Inflammatory macrophage treated with lipopolysaccharide for 4 hours (primary cell): Measurements from ENCODE around the gene RAB30.
"Not testable (repeated sequence)": the region's sequence is repeated elsewhere in the genome, so short reads cannot be mapped to it uniquely, and the experiment has no call there.

Experiments used
- DNase-seq: peaks from one replicate; pipeline ENCODE4 v3.0.0-alpha.2; 2020

Gene RAB30

DNA sequence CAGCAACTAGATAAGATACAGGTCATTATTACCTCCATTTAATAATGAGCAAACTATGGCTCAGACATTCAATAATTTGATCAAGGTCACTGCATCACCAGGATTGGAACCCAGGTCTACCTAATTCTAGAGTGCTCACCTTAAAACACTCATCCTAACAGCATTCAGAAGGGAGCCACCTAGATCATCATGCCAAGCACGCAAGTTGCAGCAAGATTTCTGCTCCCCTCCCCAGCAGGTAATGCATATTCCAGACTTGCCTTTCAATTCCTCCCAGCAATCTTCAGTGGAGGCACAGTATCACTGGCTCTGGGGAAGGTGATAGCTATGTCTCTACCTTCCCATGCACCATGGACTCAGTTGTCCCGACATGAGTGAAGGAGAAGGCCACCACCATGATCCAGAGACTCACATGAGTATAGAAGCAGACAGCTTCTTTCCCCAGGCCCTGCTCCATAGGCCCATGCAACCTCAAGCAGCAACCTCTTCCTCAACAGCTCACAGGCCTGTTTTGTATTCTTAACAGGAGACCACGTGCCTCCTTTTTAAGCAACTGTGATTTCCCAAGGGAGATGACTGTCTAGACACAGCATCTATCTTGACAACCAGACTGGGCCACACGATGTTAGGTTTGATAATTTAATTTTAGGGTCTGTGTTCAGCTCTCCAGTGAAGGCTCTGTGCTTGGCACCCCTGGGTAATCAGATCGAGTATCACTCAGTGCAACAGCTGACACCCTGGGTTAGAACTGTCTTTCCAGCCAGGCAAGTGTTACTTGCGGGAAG, 36.4 kb downstream of the RAB30 start:
- DNase-seq, result no peak

DNA sequence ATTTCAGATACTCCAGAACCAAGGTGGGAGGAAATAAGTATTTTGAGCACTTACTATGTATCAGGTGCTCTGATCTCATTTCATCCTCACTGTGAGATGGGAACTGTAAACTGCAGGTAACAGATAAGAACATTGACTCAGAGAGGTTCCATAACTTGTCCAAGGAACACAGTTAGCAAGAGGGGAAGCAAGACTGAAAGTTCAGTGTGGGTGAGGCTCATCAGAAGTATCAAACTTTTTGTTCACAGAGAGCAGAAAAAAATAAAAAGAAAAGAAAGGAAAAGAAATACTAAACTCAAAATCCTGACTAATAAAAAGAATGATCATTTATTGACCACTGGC, 37.1 kb downstream of the RAB30 start:
- DNase-seq, result no peak

DNA sequence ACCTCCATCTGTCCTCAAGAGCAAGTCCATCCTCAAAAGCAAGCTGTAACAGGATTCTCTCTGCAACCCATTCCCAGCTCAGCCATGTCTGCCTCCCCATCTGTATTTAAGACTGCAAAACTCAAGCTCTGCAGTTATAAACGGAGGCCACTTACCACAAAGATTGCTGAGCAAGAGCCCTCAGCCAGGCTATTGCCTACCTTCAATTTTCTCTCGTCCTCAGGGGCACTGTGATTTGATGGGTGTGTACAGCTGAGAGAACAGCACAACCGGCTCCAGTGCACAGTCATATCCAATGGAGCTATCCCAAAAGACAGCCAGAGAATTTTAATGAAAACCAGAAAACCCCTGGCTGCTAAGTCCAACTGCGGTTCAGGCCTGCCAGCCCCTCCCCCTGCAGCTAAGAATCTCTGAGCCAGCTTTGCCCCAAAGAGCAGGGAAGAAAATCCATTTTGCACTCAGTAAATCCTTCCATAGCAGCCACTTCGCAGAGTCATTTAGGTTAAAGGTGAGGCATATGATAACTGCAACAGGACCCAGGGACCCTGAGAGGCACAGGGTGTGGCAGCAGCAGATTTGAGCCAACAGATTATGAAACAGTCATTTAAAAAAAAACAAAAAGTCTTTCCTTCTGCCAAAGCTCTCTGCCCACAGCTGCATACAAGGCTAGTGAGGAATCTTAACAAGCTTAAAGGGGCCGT, 37.6 kb downstream of the RAB30 start:
- DNase-seq, result no peak

DNA sequence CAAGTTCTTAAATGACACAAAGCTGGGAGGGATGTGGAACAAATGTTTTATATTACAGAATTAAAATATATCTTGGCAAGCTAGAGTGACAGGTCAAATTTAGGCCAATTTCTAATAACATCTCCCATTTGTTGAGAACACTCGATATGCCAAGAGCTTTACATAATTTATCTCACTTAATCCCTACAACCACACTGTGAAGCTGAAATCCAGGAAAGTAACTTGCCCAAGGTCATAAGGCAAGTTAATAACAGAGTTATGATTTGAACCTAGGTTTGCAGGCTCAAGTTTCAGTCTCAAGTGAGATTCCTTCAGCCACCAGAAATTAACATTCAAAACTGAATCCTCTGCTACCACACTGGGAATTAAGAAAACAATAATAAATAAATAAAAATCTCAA, 38.3 kb downstream of the RAB30 start:
- no peak for DNase-seq

DNA sequence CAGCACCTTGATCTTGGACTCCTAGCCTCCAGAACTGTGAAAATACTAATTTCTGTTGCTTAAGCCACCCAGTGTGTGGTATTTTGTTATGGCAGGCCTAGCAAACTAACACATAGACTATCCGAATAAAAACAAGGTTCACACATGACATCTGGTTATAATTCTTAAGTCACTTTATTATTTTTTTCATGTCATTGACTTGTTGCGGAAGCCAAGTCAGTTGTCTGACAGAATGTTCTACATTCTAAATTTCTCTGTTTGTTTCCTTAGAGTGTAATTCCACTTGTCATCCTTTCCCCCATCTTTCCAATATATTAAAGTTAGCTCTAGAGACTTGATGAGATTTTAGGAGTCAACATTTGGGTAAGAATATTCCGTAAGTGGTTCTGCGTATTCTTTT, 40.6 kb downstream of the RAB30 start:
- DNase-seq, result no peak

DNA sequence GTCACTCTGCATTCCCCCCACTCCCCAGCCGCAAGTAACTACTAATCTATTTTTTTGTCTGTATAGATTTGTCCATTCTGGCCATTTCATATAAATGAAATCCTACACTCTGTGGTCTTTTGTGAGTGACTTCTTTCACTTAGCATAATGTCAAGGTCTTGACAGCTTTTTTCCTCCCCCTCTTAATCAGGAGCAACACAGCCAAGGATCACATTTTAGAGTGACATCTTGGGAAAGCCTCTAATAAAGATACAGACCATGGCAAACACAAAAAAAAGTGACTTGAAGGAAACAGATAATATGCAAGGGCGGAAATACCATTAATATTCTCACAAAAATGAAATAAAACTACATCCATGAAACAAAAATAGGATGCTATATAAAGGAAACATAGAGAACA, 43.9 kb downstream of the RAB30 start:
- no peak for DNase-seq

DNA sequence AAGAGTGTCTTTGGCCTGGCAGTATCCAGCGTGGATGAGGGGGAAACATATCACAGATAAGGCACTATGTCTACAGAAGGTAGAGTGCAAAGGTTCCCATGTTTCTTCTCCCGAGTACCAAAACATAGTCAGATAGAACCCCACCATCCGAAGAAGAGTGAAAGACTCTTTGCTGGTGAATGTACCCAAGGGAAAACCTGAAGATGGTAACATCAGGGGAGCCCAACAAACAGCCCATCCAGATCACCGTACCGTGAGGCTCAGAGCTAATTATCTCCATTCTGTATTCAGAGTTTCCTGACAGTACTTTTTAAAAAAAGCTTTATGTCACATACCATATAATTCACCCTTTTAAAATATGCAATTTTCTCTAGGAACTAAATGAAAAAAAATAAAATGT, 44.4 kb downstream of the RAB30 start:
- no peak for DNase-seq

DNA sequence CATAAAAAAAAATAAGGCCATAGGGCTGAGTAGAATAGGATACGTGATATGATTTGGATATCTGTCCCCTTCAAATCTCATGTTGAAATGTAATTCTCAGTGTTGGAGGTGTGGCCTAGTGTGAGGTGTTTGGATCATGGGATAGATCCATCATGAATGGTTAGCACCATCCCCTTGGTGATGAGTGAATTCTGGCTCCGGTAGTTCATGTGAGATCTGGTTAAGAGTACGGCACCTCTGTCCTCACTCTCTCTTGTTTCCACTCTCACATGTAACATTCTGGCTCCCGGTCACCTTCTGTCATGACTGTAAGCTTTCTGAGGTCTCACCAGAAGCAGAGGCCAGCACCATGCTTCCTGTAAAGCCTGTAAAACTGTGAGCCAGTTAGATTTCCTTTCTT, 45.5 kb downstream of the RAB30 start:
- DNase-seq, result no peak

DNA sequence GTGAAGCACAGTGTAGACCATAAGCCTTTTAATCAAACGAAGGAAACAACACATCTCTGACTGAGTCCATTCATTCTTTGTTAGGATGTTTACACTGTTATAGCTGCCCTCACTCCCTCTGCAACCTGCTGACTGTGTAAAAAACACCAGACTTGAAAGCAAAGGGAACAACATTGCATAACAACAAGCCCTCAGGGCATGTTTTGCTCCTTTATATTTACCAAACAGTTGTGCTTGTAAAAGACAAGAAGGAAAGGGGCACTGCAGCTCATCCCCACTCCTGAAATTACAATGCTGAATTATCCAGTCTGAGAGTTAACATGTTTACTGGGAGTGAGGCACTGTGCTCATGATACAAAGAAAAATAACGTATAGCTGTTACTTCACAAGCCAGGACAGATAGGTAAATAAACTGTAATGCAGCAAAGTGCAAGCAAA, 46.4 kb downstream of the RAB30 start:
- DNase-seq, result no peak

DNA sequence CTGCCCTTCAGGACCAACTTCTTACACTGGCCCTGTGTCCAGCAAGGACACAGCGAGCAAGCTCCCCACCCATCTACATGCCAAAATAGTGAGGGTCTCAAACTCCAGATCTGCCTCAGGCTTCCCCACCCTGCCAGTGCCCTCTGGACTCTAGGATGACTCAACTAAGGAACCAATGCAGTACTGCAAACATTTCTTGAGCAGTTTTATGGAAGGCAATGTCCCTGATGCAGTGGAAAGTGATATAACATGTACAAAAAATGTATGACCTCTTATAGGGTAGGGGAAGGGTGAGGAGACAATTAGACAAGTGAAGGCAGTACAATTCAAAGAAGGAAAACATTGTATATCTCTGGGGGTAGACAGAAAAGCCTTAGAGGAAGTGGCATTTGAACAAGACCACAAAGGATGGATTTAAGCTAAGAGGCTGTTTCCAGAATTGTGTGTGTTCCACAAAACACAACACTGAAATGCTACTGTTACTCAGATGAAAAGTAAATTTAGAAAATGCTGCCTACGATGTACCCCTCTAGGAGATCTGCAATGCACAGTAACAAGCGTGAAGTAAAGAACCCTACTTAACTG, 47.3 kb downstream of the RAB30 start:
- DNase-seq, result no peak

DNA sequence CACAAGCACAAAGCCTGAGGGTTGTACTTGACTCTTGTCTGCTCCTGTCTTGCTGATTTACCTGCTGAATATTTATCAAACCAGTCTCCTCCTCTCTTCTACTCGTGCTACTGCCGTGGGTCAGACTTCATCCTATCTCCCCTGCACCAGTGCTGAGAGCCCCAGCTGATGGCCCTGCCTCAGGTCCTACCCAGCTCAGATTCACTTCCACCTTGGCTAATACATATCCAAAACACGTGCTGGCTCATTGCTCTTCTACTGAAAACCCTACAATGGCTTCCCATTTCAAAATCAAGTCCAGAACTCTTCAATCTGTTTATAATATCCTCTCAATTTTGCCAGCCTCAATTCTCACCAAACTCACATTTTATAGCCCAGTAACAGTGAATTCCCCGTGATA, 48.3 kb downstream of the RAB30 start:
- no peak for DNase-seq

DNA sequence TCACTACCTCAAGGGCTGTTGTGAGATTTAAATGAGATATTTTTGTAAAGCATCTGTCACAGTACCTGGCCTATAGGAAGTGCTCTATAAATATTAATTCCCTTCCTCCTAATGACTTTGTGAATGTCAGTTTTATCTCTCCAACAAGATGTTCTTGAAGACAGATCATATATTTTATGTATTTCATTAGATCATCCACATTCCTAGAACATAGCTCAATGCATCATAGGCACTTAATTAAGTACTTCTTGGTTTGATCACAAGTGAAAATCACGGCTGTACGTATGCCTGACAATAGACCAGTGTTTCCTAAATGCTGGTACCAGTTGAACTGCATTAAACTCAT, 49.9 kb downstream of the RAB30 start:
- DNase-seq, result no peak

DNA sequence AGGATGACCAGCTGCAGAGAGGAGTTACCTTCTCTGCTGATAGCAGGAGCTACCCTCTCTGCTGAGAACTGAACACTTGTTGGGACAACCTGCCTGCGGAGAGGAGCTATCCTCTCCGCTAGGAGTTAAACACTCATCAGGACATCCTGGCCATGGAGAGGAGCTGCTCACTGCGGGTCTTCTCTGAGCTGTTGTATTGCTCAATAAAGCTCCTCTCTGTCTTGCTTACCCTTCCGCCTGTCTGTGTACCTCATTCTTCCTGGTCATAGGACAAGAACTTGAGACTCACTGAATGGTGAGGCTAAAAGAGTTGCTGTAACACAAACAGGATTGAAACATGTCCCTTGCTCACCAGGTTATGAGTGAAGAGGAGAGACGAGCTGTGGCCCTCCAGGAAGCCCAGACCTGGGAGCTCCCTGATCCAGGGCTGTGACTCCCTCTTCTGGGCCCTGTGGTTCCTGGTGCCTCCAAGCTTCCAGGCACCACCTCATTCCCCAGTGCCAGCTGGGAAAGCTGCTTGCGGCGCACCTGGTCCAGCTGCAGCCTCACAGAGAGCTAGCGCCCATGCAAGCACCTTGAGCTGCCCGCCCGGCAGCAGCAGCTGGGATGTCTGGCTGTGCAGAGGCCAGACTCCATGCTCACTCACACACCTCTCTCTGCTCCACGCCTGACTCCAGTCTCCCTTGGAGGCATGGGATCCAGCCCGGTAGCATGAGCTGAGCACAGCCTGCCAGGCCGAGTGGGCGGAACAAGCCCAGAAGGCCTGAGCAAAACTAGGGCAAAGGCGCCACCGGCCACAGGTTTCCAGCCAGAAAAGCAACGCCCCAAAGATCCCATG, 50.5 kb downstream of the RAB30 start:
- no peak for DNase-seq

DNA sequence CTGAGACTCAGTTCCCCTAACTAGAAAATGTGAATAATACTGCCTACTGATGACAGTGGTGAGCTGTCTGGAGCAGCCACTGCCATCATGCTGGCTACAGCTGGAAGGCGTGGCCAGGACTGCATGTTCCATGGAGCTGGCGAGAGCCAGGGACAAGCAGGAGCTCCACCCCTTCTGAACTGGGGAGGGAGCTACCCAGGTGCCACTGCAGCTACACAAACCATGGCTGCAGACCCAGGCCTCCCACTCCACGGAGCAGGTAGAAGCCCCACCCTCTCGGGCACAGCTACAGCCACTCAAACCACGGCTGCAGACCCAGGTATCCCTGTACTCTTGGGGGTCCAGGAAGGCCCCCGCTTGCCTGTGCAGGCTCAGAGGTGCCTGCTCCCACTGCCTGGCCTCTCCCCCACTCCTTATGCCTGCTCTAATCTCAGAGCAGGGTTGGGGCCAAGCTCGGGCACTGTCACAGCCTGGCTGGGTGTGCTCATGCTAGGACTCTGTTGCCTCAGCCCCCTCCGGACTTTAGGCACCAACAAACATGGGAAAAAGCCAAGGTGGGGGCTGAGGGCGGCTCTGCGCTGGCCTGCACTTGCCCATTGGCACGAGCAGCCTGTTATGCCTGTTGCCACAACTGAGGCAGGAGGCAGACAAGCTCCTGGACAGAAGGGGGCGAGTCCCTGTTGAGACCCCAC, 51.7 kb downstream of the RAB30 start:
- DNase-seq, result no peak

DNA sequence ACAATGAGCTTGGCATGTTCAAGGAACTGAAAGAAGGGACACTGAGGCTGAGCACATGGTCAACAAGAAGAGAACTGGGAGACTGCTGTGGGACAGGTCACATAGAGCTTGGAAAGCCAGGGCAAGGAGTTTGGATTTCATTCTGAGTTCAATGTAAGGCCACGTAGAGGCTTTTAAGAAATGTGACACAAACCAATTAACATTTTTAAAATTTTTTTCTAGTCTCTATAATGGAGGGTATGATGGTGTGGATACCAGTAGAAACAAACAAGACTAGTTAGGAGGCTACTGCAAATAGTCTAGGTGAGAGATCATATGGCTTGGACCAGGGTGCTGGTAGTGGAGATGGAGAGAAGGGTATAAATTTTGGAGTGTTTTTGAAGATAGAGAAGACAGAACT, 56.7 kb downstream of the RAB30 start:
- DNase-seq, result no peak

DNA sequence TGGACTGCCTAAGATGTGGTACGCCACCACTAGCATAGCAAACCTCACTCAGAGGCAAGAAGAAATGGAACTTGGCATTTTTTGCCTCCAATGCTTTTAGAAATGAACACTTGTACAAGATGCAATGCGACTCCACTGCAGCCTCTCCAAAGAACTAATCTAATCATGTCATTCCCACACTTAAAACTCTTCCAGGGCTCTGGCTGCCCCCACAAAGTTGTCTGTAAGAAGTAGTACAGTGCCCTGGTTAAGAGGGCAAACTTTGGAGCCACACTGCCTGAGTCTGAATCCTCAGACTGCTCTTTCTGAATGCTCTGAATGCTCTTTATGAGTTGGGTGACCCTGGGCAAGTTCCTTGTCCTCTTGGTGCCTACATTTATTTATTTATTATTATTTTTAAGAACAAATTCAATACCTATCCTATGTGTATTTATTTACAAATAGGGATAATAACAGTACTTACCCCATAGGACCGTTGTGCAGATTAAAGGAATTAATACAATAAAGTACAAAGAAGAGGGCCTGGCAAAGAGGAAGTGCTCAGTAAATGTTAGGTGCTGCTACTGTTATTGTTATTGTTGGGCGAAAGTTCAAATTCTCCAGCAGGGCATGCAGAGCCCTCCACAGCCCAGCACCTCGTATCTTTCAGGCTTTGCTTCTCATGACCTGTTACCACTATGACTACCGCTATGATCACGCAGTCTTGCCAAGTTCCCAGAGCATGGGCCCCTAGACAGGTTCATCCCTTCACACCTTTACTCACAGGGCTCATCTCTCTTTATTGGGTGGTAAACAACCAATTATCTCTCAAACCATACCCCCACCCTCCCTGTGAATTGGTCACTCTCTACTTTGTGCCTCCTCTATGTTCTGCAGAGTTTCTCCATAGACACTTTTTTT, 59.3 kb downstream of the RAB30 start:
- no peak for DNase-seq

DNA sequence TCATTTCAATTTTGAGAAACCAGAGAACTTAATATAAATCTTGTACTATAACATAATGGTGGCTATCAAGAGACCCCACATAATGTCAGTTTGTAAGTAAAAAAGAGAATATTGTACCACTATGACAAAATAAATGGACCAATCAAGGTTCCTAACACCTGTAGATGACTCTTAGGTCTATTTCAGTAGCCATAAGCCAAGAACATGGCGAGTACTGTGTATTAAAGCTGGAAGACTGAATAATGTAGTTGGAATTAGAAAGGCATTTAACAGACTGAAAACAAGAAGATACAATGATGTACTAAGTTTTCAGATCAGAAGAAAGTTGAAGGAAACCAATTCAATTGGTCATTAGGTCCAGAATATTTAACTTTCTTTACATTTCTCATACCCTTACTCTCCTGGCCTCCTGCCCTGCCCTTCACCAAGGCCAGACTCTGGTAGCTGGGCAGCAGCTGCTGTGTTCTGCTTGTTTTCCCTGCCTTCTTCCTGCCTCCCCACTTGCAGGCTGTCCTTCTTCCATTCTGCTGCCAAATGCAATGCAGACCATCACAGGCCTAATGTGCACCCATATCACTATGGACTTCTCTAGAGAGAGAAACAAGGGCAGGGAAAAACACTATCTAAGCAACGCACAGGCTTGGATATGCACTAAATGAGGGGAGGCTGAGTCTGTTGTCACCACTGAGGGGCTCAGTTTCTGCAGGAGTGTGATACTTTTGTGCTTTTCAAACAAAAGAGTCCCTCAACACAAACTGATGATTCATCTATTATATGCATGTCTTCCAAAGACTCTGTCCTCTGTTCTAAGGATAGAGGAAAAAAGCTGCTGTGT, 60.1 kb downstream of the RAB30 start:
- DNase-seq, result no peak

DNA sequence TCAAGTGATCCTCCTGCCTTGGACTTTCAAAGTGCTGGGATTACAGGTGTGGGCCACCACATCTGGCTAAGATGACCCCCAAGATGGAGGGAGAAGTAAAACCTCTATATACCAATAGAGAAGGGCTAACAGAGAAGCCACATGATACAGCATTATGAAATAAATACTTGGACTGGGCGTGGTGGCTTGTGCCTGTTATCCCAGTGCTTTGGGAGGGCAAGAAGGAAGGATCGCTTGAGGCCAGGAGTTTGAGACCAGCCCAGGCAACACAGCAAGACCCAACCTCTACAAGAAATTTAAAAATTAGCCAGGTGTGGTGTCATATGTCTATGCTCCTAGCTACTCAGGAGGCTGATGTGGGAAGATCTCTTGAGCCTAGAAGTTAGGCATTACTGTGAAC, 61.7 kb downstream of the RAB30 start:
- no peak for DNase-seq

DNA sequence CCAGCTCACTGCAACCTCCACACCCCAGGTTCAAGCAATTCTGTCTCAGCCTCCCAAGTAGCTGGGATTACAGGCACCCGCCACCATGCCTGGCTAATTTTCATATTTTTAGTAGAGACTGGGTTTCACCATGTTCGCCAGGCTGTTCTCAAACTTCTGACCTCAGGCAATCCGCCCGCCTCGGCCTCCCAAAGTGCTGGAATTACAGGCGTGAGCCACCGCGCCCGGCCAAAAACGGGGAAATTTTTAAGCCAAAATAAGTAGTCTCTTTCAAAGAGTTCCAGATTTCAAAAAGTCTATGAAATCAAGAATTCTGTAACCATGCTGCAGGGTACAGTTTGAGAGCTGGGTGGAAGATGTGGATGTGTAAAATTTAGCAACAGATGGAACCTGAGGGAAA, 62.6 kb downstream of the RAB30 start:
- DNase-seq, result not testable (repeated sequence)

DNA sequence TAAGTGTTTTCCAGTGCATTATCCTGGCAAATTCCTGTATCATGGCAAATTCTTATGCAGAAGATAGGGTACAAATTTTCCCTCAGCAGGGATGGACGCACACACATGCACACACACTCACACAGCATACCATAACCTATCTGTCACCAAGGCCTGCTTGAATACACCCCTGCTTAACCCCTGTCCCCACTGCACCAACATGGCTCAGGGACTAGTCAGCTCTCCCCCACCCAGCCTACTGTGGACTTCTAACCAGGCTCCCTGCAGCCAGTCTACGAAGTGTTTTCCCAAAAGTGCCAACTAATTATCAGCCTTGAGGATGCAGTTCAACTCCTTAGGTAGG, 63.1 kb downstream of the RAB30 start:
- DNase-seq, result no peak
